Measurements from ENCODE around the gene UBR4. TPM values are rescaled to one million over a fixed set of nuclear protein-coding genes. Genes with fewer than 3 reads are reported as not detected.

UBR4 gene
- total and polyA plus RNA-seq, 11 donors: 44.8 to 150 (median 87.2) TPM

- H3K27me3 ChIP-seq: no peaks in the 10 kb centered on the region
- no peaks in the 10 kb centered on the region for H3K9me3 ChIP-seq
- no peaks in the 10 kb centered on the region for H3K4me1 ChIP-seq
- WGBS, 4 donors: 91 to 96% (median 92%) methylated on average over 11 of the region's 11 CpGs
- TF ChIP-seq CTCF (IDR thresholded peaks at IDR 0.05) (no peak), POLR2A (IDR thresholded peaks at IDR 0.05) (no peak)
- no peak overlapping the region for H3K27ac ChIP-seq
- H3K36me3 ChIP-seq: peaks cover 12 to 100% (median 100%) of the 10 kb centered on the region in 9 donors
- ATAC-seq (no peak), DNase-seq (no peak)
- intact Hi-C loops (cut with DNase I): loop anchor here in 1 of 10 donors (10.0 kb wide), 1 partner anchor 64 kb away; no protein-coding TSS in a partner anchor
- no peak overlapping the region for H3K4me3 ChIP-seq
Measured at GRCh38 chr1:19110257-19110927, 99.7 kb downstream of the UBR4 start.

DNA sequence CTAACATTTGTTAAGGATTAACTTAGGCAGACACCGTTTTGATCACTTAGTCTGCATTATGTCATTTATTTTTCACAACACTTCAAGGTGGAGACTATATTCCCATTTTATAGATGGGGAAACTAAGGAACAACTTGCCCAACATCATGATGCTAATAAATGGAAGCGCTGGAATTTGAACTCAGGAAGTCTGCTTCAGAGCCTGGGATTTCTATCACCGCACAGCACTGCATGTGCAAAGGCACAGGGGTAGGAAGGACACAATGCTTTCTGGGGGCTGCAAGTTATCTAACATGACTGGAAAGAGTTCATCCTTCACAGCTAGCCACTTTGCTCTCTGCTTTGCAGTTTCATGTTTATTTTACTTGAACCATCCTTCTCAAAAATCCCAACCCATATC lies 100.5 kb downstream of the UBR4 start:
- Histone ChIP-seq H3K27ac (no peak overlapping the region), H3K4me3 (no peak overlapping the region), H3K36me3 (peaks cover 8 to 100% (median 100%) of the 10 kb centered on the region in 9 donors), H3K4me1 (no peaks in the 10 kb centered on the region), H3K27me3 (no peaks in the 10 kb centered on the region), H3K9me3 (no peaks in the 10 kb centered on the region)
- intact Hi-C loops (cut with DNase I): no loop called here
- WGBS, 4 donors: 92 to 94% (median 93%) methylated on average over 3 of the region's 3 CpGs
- TF ChIP-seq CTCF (IDR thresholded peaks at IDR 0.05) (no peak), POLR2A (IDR thresholded peaks at IDR 0.05) (no peak)
- ATAC-seq (no peak), DNase-seq (no peak)

DNA sequence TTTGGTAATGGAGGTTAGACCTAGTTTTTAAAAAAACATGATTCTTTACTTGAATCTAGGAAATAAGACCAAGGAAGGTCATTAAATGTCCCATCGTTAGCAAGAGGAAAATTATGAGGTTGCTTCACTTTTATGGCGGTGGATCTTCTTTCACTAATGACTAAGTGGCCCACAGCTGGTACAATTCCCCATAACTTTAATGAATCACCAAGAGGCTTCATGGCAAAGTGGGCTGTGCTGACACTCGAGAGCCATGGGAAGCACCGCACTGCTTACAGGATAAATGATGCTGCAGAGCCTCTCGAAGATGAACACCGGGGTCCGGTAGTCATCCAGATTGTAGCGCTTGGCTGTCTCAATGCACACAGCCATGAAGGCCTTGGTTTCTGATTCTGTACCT lies 108.8 kb downstream of the UBR4 start:
- Histone ChIP-seq H3K36me3 (peaks cover 3 to 100% (median 100%) of the 10 kb centered on the region in 9 donors), H3K9me3 (no peaks in the 10 kb centered on the region), H3K27ac (no peak overlapping the region), H3K27me3 (no peaks in the 10 kb centered on the region), H3K4me3 (no peak overlapping the region), H3K4me1 (peaks cover 0 to 2% (median 0%) of the 10 kb centered on the region in 12 donors)
- intact Hi-C loops (cut with DNase I): no loop called here
- whole genome bisulfite sequencing, 4 donors: 90 to 95% (median 93%) methylated on average over 8 of the region's 8 CpGs
- ATAC-seq (no peak), DNase-seq (no peak)
- TF ChIP-seq POLR2A (IDR thresholded peaks at IDR 0.05) (no peak), CTCF (IDR thresholded peaks at IDR 0.05) (no peak)

GRCh38 chr1:19100028-19100427 lies 110.0 kb downstream of the UBR4 start:
- TF ChIP-seq POLR2A (IDR thresholded peaks at IDR 0.05): no peak
- TF ChIP-seq CTCF (IDR thresholded peaks at IDR 0.05): no peak
- Histone ChIP-seq H3K4me1 (peaks cover 0 to 7% (median 0%) of the 10 kb centered on the region in 12 donors), H3K27me3 (no peaks in the 10 kb centered on the region), H3K4me3 (no peak overlapping the region), H3K27ac (no peak overlapping the region), H3K36me3 (peaks cover 3 to 100% (median 100%) of the 10 kb centered on the region in 9 donors), H3K9me3 (no peaks in the 10 kb centered on the region)
- 91 to 93% (median 92%) methylated on average over 5 of the region's 5 CpGs for WGBS, 4 donors
- DNase-seq (no peak), ATAC-seq (no peak)
- intact Hi-C loops (cut with DNase I): no loop called here
